Mucosa of stomach (tissue), 1 donor: Measurements from ENCODE around the gene SYNRG.
"Not testable (repeated sequence)": the region's sequence is repeated elsewhere in the genome, so short reads cannot be mapped to it uniquely, and the experiment has no call there.

Experiments used
- H3K27me3 ChIP-seq: one replicate; pipeline ENCODE4 v1.7.0; 2013; ENCODE audit warnings: mild to moderate bottlenecking, low read length; ENCODE audit not compliant: control insufficient read depth, insufficient read depth
- H3K36me3 ChIP-seq: one replicate; pipeline ENCODE4 v1.7.0; 2013; ENCODE audit warnings: low read length; ENCODE audit not compliant: control insufficient read depth, insufficient read depth
- H3K4me1 ChIP-seq: one replicate; pipeline ENCODE4 v1.7.0; 2013; ENCODE audit warnings: mild to moderate bottlenecking, low read length; ENCODE audit not compliant: control insufficient read depth, insufficient read depth
- H3K4me3 ChIP-seq: one replicate; pipeline ENCODE4 v1.7.0; 2013; ENCODE audit warnings: low read length
- H3K9ac ChIP-seq: one replicate; pipeline ENCODE4 v1.7.0; 2013; ENCODE audit warnings: mild to moderate bottlenecking, low read length, moderate library complexity
- H3K9me3 ChIP-seq: one replicate; pipeline ENCODE4 v1.7.0; 2013; ENCODE audit warnings: mild to moderate bottlenecking, low read length, moderate library complexity; ENCODE audit not compliant: control insufficient read depth
- donor health status: Pancreatic carcinoma.

The SYNRG gene

DNA sequence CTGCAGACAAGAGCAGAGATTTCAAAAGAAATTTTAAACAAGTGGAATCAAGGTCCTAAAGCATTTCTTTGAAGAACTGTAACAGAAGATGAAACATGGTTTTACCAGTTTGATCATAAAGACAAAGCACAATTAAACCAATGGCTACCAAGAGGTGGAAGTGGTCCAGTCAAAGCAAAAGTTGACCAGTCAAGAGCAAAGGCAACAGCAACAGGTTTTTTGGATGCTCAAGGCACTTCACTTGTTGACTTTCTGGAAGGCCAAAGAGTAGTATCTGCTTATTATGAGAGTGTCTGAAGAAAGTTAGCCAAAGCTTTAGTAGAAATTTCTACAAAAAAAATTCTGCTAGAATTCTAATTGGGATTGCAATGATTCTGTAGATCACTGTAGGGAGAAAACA lies 28.7 kb upstream of the SYNRG start:
- Histone ChIP-seq H3K27me3 (no peaks in the 10 kb centered on the region), H3K4me3 (no peak overlapping the region), H3K9ac (no peak overlapping the region), H3K4me1 (no peaks in the 10 kb centered on the region), H3K36me3 (no peaks in the 10 kb centered on the region), H3K9me3 (no peaks in the 10 kb centered on the region)

GRCh38 chr17:37616430-37616829 lies 7.2 kb upstream of the SYNRG start:
- not testable (repeated sequence) for H3K4me1 ChIP-seq, H3K27me3 ChIP-seq, H3K9ac ChIP-seq, H3K4me3 ChIP-seq, H3K36me3 ChIP-seq, H3K9me3 ChIP-seq

- H3K9ac ChIP-seq: no peak overlapping the region
- H3K9me3 ChIP-seq: no peaks in the 10 kb centered on the region
- H3K27me3 ChIP-seq: no peaks in the 10 kb centered on the region
- no peaks in the 10 kb centered on the region for H3K36me3 ChIP-seq
- peaks cover under 1% of the 10 kb centered on the region for H3K4me1 ChIP-seq
- H3K4me3 ChIP-seq: no peak overlapping the region
Observed at GRCh38 chr17:37614823-37615222, 5.6 kb upstream of the SYNRG start.

GRCh38 chr17:37614391-37614790 lies 5.2 kb upstream of the SYNRG start:
- no peaks in the 10 kb centered on the region for H3K36me3 ChIP-seq

GRCh38 chr17:37610971-37611370 lies 1.8 kb upstream of the SYNRG start:
- Histone ChIP-seq H3K9ac (no peak overlapping the region), H3K4me1 (peaks cover 4% of the 10 kb centered on the region), H3K4me3 (no peak overlapping the region), H3K36me3 (no peaks in the 10 kb centered on the region), H3K9me3 (no peaks in the 10 kb centered on the region), H3K27me3 (no peaks in the 10 kb centered on the region)

More at GRCh38 chr17:37614391-37614790, 5.2 kb upstream of the SYNRG start:
- Histone ChIP-seq H3K9me3 (no peaks in the 10 kb centered on the region), H3K9ac (no peak overlapping the region), H3K27me3 (no peaks in the 10 kb centered on the region), H3K4me3 (no peak overlapping the region), H3K4me1 (peaks cover 4% of the 10 kb centered on the region)

GRCh38 chr17:37610041-37610420 lies 813 bp upstream of the SYNRG start:
- H3K36me3 ChIP-seq, H3K27me3 ChIP-seq, H3K9me3 ChIP-seq, H3K4me1 ChIP-seq: not testable (repeated sequence)
- peak overlapping the region; percentile 16 for H3K4me3 ChIP-seq
- peak overlapping the region; percentile 93 for H3K9ac ChIP-seq

- H3K4me1 ChIP-seq: peaks cover 4% of the 10 kb centered on the region
- no peaks in the 10 kb centered on the region for H3K36me3 ChIP-seq
- H3K9me3 ChIP-seq: no peaks in the 10 kb centered on the region
- H3K27me3 ChIP-seq: no peaks in the 10 kb centered on the region
- peak overlapping the region; percentile 93 for H3K9ac ChIP-seq
- peak overlapping the region; percentile 16 for H3K4me3 ChIP-seq
Observed at GRCh38 chr17:37608351-37609169, 658 bp downstream of the SYNRG start.

- Histone ChIP-seq H3K27me3 (no peaks in the 10 kb centered on the region), H3K36me3 (no peaks in the 10 kb centered on the region), H3K9ac (peak overlapping the region; percentile 93), H3K9me3 (no peaks in the 10 kb centered on the region), H3K4me1 (peaks cover 4% of the 10 kb centered on the region), H3K4me3 (peak overlapping the region; percentile 16)
Observed at GRCh38 chr17:37607637-37608331, 1.4 kb downstream of the SYNRG start.

GRCh38 chr17:37605813-37606505 lies 3.3 kb downstream of the SYNRG start:
- Histone ChIP-seq H3K4me1 (peaks cover 4% of the 10 kb centered on the region), H3K4me3 (no peak overlapping the region), H3K27me3 (no peaks in the 10 kb centered on the region), H3K9ac (no peak overlapping the region), H3K9me3 (no peaks in the 10 kb centered on the region), H3K36me3 (no peaks in the 10 kb centered on the region)

DNA sequence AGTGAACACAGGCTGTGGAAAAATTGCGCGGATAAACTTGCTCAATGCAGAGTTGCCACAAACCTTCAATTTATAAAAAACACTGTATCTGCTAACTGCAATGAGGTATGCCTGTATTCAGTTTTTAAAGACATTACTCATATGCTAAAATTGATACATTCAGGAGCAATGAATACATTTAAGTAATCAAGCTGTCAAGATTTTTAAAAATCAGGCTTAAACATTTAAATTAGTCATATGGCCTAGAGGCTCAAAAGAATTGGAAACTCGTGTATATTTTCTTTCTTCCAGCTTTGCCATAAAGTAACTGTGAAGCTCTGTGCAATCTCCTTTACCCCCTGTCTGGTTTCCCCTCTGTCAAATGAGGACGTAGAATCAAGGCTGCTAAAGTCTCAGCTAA lies 4.1 kb downstream of the SYNRG start:
- H3K36me3 ChIP-seq: no peaks in the 10 kb centered on the region
- H3K4me3 ChIP-seq: no peak overlapping the region
- no peaks in the 10 kb centered on the region for H3K9me3 ChIP-seq
- no peaks in the 10 kb centered on the region for H3K27me3 ChIP-seq
- no peak overlapping the region for H3K9ac ChIP-seq
- H3K4me1 ChIP-seq: peaks cover 4% of the 10 kb centered on the region

- no peaks in the 10 kb centered on the region for H3K27me3 ChIP-seq
- H3K9ac ChIP-seq: no peak overlapping the region
- peaks cover under 1% of the 10 kb centered on the region for H3K4me1 ChIP-seq
- H3K4me3 ChIP-seq: no peak overlapping the region
- no peaks in the 10 kb centered on the region for H3K9me3 ChIP-seq
- no peaks in the 10 kb centered on the region for H3K36me3 ChIP-seq
Observed at GRCh38 chr17:37604556-37604955, 4.7 kb downstream of the SYNRG start.

DNA sequence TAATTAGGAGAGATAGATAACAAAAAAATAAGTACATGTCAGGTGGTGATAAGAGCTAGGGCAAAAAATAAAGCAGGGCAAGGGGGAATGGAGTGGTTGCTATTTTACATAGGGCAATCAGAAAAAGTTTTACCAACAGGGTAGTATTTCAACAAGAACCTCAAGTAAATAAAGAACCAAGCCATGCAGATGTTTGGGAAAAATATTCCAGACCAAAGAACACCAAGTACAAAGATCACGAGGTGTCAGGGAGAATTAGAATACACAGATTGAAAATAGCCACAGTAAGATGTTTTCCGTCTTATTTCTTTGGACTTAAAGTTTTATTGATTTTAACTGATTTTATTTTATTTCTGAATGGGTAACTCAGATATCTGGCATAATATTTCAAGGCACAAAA lies 11.1 kb downstream of the SYNRG start:
- Histone ChIP-seq H3K9me3 (no peaks in the 10 kb centered on the region), H3K9ac (no peak overlapping the region), H3K36me3 (peaks cover 3% of the 10 kb centered on the region), H3K4me3 (no peak overlapping the region), H3K27me3 (no peaks in the 10 kb centered on the region), H3K4me1 (no peaks in the 10 kb centered on the region)
